ENCODE data around the gene MYO5C.
A peak's percentile ranks its signal among the peaks of the same experiment; 100 is the strongest.
"Not testable (repeated sequence)": the region's sequence is repeated elsewhere in the genome, so short reads cannot be mapped to it uniquely, and the experiment has no call there.

MYO5C gene

GRCh38 chr15:52200831-52201365, 94.7 kb downstream of the MYO5C start:
- DNase-seq, result no peak

DNA sequence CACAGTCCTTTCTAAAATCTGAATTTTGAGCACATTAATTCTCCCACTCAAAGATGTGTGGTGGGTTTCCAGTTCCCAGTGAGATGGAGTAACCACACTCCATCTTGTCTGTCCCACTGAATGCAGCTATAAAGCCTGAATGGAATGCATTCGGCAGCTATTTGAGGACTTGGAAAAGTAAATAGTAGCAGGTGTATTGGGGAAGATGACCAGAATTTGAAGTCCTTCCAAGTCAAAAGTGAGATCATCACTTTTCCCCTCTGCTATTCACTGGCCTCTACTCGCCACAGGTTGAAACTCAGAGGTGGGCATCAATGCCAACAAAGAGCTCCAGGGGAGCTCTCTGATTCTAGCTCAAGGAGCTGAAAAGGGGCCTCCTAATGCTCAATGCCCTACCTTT, 96.3 kb downstream of the MYO5C start:
- no peak for DNase-seq

DNA sequence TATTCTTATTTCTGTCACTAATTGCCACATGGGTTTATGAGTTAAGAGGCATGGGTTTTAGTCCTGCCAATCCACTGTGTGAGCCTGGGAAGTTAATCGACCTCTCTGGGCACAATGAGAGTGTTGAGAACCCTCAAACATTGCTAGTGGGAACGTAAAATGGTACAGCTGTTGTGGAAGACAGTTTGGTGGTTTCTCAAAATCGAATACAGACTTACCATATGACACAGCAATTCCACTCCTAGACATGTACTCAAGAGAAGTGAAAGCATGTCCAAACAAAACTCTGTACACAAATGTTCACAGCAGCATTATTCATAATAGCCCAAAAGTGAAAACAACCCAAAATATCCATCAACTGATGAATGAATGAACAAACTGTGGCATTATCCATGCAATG, 98.7 kb downstream of the MYO5C start:
- no peak for DNase-seq

- no peak for DNase-seq
Measured at GRCh38 chr15:52193791-52194190, 101.8 kb downstream of the MYO5C start.

GRCh38 chr15:52193321-52193720, 102.3 kb downstream of the MYO5C start:
- no peak for DNase-seq

GRCh38 chr15:52191207-52191606, 104.4 kb downstream of the MYO5C start, which contains the start of gene GNB5:
Gene GNB5, minus strand, starts transcription at chr15:52191392. Its CDS starts 6,716 bp downstream, at chr15:52184676.
- no peak for DNase-seq

- DNase-seq, result no peak
Measured at GRCh38 chr15:52186651-52187486, 108.7 kb downstream of the MYO5C start.

GRCh38 chr15:52185151-52185561, 110.4 kb downstream of the MYO5C start:
- DNase-seq, result no peak

DNA sequence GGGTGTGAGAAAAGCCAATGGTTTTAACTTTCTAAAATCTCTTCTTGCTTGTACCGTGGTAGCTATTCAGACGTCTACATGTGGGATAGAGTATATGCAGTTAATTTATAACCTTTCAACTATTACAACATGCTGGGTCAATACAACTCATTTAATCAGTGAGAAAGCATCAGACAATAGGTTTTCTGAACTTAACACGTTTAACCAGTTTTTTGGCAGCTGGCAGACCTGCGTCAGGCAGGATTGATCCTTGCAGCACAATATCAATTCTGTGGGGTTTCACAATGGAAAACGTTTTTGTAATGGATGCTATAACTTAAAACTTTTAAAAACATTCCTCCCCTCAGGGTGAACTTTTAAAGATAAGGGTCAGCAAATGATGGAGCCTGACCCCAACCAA, 110.9 kb downstream of the MYO5C start:
- DNase-seq, result no peak

DNA sequence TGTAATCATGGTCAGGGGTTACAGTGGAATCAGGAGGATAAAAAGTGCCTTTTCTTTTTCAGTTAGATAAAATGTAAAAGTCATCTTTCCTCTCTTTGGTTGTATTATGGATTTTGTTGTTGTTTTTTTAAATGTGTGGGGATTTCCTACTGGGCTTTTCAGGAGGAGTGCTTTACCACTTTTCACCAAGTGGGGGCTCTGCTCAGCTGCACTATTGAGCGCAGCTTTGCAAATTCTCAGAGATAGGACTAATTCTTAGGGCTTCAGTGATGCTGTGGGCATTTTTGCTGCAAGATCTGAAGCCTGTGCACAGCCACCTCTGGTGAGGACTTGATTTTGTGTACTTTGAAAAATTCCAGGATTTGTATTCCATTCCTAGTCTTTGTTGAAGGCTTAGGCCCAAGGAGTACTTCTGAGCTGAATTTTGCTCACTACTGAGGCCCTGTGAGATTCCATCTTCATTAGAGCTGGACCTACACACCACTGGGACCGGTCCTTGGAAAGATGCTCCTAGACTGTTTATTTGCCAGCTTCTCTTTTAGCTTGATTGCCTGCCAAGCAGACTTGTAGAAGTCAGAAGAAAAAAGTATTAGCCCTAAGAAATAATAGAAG, 111.9 kb downstream of the MYO5C start:
- no peak for DNase-seq

DNA sequence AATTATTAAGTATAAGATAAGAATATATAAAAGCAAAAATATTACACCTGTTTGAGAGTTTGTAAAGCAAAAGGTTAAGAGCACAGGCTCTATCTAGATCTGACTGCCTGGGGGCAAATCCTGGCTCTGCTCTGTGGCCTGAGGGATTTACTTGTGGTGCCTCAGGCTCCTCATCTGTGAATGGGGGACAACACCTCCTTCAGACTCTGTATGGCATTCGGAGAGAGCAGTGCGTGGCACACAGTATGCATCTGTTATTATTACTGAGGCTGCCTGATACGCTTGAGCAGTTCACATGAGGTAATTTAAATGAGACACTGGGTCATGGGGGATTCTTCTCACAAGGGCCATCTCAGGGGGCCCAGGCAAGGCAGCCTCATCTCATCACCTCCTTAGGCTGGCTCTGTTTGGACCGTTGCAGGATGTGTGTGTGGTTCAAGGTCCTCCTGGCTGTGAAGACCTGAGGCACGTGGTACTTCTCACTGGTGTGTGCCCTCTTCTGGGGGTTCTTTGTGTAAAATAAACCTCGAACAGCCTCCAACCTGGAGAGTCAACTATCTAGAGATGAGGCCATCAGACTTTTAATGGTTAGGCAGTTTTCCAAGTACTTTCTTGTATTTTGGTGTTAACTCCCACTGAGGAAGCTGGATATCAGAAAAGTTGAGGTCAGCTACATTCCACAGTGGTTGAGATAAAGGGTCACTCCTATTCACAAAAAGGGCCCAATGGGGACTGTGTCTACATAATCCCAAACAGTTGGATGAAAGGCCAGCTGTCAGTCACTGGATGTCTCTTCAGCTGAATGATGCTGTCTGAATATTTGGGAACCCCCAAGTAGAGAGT, 113.4 kb downstream of the MYO5C start:
- no peak for DNase-seq

DNA sequence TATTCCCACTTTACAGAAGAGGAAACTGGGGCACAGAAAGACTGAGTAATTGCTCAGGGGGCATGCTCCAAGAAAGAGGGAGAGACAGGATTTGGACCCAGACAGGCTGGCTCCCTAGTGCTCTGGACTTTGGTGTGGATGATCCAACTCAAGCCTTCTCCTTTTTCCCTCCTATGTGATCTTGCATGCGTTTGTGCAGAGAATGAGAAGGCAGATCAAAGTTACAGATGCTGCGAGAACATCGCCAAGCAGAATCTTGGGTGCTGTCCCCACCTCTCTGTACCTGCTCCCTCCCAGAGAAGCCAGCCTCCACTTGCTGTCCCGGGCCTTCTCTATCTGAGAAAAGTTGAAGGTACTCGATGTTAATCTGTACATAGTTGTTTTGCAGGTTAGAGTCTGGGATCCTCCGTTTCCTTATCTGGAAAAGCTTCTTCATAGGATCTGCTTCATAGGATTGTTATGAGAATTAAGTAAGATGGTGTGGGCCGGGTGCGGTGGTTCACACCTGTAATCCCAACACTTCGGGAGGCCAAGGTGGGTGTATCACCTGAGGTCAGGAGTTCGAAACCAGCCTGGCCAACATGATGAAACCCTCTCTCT, 114.7 kb downstream of the MYO5C start:
- no peak for DNase-seq

DNA sequence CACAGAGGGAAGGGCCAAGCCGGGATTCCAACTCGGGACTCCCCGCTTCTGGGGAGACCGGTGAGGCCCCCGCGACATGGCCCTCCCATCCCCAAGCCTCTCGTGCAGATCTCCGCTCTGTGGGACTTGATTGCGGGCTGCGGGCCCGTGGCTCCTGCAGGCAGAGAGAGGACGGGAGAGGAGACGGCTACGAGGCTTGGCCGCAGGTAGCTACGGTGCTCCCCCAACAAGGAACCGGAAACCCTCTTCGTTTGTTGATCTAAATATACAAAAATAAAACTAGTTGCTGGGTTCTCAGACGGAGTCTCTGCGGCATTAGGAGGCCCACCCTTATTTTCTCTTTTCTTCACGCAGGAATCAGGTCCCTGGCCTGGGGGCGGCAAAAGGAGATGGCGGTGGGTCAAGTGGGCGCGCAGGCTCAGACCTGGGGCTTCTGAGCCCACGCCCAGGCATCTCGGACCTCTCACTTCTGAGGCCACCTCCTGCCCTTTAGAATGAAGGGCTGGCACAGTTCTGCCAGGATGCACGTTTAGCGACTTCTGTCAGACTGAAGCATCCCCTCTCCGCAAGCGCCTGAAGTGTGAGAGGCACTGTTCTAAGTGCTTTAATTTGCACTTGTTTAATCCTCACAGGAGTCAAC, 115.3 kb downstream of the MYO5C start:
- DNase-seq, result no peak

DNA sequence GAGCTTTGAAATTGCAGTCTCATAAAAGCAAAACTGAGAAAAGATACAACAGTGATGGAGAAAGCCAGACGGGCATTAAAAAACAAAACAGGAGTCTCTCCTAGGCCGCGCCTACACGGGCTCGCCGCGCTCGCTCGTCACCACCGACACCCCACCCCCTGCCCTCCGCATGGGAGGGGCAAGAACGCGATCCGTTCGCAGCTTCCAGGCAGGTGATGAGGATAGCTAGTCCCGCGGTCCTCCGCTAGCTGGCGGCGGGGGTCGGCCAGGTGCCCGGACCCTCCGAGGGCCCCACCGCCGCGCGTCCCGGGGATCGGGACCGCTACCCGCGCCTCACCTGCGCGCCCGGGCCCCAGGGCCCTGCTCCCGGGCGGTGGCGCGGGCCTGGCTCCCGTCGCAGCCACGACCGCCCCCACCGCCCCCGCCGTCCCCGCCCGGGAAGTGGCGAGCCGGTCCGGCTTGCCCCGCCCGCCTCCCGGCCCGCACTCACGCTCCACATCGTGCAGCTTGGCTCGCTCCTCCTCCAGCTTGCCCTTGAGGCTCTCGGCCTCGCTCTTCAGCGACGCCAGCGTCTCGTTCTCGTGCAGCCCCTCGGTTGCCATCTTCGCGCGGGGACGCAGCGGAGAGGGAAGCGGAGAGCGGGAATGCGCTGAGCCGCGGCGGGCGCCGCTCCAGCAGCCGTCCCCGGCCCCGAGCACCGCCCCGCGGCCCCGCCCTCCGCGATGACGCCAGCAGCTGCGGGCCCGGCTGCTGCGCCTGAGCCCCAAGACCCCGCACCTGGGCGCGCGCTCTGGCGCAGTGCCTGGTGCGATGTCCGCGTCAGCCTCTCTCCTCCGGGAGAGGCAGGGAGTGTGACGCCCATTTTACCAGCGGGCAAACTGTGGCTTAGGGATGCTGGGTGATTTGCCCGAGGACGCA, 116.1 kb downstream of the MYO5C start:
- peak; percentile 11 to 65 for DNase-seq

DNA sequence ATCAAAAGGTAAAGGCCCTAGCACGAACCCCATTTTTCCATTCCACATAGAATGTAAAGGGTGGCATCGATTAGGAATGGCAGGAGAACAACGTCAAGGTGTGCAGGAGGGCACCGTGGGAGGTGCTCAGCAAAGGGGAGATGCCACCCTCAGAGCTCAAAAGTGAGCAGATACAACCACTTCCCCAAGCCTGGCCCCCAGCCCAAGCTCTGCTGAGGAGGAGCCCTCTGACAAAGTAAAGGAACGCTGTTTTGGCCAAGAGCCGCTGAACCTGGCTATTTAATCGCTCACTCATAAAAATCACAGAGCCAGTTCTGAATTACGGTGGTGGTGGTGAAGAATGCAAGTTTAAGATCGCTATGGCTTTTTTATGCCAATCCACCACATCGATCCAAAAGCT, 116.8 kb downstream of the MYO5C start:
- no peak for DNase-seq

DNA sequence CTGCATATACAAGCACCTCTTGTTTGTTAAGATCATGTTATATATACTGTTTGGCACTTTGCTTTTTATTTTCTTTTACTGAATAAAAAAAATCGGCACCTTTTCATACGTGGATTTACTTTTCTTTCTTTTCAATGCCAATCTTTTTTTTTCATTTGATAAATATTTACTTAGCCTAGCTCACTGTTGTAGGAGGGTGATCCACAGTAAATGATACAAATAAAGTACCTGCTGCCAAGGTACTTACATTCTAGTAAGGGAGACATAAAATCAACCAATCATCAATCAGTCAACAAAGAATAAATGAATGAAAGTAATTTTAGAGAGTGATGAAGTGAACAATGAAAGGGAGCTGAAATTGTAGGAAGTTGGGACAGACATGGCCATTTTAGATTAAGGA, 122.7 kb downstream of the MYO5C start:
- no peak for DNase-seq

DNA sequence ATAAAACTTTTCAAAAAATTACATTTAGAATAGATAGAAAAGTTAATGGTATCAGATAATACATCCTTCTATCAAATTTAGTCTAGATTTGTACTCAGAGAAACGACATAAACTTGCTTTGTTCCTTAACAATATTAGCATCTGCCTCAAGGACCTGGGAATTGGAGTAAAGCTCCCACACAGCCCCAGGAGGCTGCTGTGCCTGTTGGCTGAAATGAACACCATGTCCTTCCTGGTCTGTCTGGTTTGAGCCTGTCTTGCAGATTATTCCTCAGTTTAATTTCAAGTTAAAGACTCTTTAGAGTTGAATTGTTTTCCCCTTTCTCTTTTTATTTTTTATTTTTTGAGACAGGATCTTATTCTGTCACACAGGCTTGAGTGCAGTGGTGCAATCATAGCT, 123.8 kb downstream of the MYO5C start:
- DNase-seq, result no peak

DNA sequence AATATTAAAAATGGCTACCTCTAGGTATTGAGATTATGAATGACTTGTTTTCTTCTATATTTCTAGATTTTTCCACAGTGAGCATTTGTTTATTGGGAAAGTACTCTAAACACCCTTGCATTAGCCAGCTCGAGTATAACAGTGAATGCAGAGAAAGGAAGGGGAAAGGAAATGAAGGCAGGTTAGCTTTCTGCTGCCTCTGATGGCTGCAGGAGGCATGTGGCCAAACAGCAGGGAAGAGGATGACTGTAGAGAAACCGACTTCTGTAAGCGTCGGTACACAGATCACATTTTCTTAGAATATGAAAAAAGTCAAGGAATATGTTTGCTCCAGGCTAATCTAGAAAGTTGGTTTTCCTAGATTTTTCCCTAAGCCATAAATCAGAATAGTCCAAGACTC, 124.2 kb downstream of the MYO5C start:
- DNase-seq, result no peak

DNA sequence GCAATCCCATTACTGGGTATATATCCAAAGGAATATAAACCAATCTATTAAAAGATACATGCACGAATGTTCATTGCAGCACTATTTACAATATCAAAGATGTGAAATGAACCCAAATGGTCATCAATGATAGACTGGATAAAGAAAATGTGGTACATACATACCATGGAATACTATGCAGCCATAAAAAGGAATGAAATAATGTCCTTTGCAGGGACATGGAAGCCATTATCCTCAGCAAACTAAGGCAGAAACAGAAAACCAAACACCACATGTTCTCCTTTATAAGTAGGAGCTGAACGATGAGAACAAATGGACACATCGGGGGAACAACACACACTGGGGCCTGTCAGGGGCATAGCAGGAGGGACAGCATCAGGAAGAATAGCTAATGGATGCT, 125.4 kb downstream of the MYO5C start:
- not testable (repeated sequence) for DNase-seq

GRCh38 chr15:52165494-52166131, 130.0 kb downstream of the MYO5C start:
- DNase-seq, result not testable (repeated sequence)

All from SW 1271 (cell line).